Ovary (tissue), 9 donors: ENCODE measurements around the gene ITGAX. TPM values are rescaled to one million over a fixed set of nuclear protein-coding genes. Genes with fewer than 3 reads are reported as not detected.

Experiments
- DNase-seq, 5 donors: peaks; one replicate each; pipeline ENCODE4 v3.0.0-alpha.2; 2019 to 2020
- H3K27ac ChIP-seq, 2 donors: fragments of 200-600 bp; one replicate each; pipeline versions ENCODE4 v1.5.1 to v1.8.0; 2019 to 2022
- H3K27me3 ChIP-seq: fragments of 200-600 bp; one replicate; pipeline ENCODE4 v1.8.0; 2022
- H3K36me3 ChIP-seq: fragments of 200-600 bp; sonication (generic); one replicate; pipeline ENCODE4 v1.5.1; 2019
- H3K4me1 ChIP-seq: one replicate; pipeline ENCODE4 v1.8.1; 2013; ENCODE audit warnings: mild to moderate bottlenecking, moderate library complexity; ENCODE audit not compliant: insufficient read depth
- H3K4me3 ChIP-seq: fragments of 200-600 bp; sonication (generic); one replicate; pipeline ENCODE4 v1.5.1; 2017
- H3K9me3 ChIP-seq, 2 donors: fragments of 200-600 bp in 1 of 2; sonication (generic) in 1 of 2; one replicate each; pipeline versions ENCODE4 v1.5.1 to v1.8.1; 2013 to 2019; ENCODE audit warnings: mild to moderate bottlenecking in 1 of 2, moderate library complexity in 1 of 2
- EP300 ChIP-seq: sonication (generic); formaldehyde crosslinking; IDR thresholded peaks from one replicate; pipeline ENCODE4 v1.6.1; 2017; ENCODE audit warnings: antibody characterized with exemption
- POLR2A ChIP-seq: fragments of 450-650 bp; IDR thresholded peaks from one replicate; pipeline ENCODE4 v1.6.1; 2017; ENCODE audit warnings: antibody characterized with exemption, mild to moderate bottlenecking, moderate library complexity
- WGBS, 3 donors: extraction: QIAGEN DNeasy Blood & Tissue Kit in 1 of 3; methylation state at CpG; one replicate each; pipeline versions ENCODE4 v1.1.5 to v1.1.7; 2013 to 2017; 5-methylcytosine and 5-hydroxymethylcytosine counted together
- intact Hi-C, 4 donors: fragments of 100-400 bp; cut with DNase I; formaldehyde crosslinking; loops; one replicate each; pipeline versions ENCODE4 v1.11.0 to v1.15.1; 2022 to 2023
- polyA plus RNA-seq, 2 donors: library from polyadenylated mRNA; stranded (reverse); fragments of 200-250 nt in 1 of 2; fragments of 350-450 nt in 1 of 2; fragmentation: Illumina TruSeq in 1 of 2; extraction: RNeasy Lipid Tissue Mini Kit (QIAGEN cat#74804) in 1 of 2; gene quantifications; one replicate each; pipeline ENCODE4 v1.2.3, GENCODE V29; 2013 to 2014
- total RNA-seq, 7 donors: library from RNA; depleted of rRNA in 2 of 7; stranded (reverse); fragments of >200 nt in 2 of 7; fragmentation: NEBNext Ultra II Directional in 3 of 7; extraction: Animal tissue kit (Norgen Biotek cat#: 25700) in 3 of 7; gene quantifications; one replicate each; pipeline versions ENCODE4 v1.1.0 to v1.2.4, GENCODE V29; 2016 to 2023
- TF ChIP-seq, protein P1 (sequence below), 3 donors: fragments of 450-650 bp in 2 of 3; fragments of 200-600 bp in 1 of 3; IDR thresholded peaks; one replicate each; pipeline versions ENCODE4 v1.5.1 to v1.8.0; 2016 to 2022; ENCODE audit warnings: antibody characterized with exemption in 3 of 3, mild to moderate bottlenecking in 1 of 3
- donor health status: DM: no; HTN: no; CAD: no; lungs with moderate emphysema.
- donor health status: DM: no; HTN: no; CAD: no.
- donor health status: Bipolar disorder and iron deficiency.
- donor health status: DM: yes; HTN: yes; CAD: no.
- donor health status: DM: no; HTN: no; CAD: no.
- donor health status: DM: yes; HTN: yes; CAD: no.

ITGAX gene
- total and polyA plus RNA-seq, 9 donors, result 0.56 to 13.9 (median 2.0) TPM

DNA sequence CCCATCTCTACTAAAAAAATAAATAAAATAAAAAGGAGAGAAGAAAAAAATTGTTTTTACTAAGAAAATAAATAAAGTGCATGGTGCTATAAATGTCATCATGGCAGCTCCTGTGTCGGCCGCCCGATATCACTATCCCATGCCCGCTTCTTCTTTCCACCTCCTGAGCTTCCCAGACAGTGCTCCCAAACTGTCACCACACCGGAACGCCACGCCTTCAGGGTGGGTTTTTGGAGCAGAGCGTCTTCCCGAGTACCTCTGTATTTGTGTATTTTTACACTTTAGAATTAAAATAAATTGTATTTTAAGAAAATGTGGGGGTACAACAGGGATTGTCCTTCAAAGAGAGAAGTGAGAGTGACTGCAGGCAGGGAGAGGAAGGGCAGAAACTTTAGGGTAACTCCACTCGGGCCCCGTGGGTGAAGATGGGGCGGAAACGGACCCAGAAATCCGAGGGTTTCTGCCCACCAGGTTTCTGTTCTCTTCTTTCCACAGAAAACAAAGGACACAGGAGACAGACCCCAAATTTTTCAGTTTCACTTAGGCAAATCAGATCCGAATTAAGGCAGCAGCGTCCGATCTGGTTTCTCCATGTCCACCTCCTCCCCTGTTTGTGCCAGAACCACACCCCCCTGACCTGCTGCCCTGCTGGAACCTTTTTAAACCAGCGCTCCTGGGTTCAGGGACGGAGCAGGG lies 3.6 kb upstream of the ITGAX start:
- intact Hi-C loops, result no loop called here
- no peaks in the 10 kb centered on the region for H3K9me3 ChIP-seq
- TF ChIP-seq, protein P1, sequence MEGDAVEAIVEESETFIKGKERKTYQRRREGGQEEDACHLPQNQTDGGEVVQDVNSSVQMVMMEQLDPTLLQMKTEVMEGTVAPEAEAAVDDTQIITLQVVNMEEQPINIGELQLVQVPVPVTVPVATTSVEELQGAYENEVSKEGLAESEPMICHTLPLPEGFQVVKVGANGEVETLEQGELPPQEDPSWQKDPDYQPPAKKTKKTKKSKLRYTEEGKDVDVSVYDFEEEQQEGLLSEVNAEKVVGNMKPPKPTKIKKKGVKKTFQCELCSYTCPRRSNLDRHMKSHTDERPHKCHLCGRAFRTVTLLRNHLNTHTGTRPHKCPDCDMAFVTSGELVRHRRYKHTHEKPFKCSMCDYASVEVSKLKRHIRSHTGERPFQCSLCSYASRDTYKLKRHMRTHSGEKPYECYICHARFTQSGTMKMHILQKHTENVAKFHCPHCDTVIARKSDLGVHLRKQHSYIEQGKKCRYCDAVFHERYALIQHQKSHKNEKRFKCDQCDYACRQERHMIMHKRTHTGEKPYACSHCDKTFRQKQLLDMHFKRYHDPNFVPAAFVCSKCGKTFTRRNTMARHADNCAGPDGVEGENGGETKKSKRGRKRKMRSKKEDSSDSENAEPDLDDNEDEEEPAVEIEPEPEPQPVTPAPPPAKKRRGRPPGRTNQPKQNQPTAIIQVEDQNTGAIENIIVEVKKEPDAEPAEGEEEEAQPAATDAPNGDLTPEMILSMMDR (IDR thresholded peaks at IDR 0.05), result no peak
- TF ChIP-seq POLR2A, result no peak
- no peak for TF ChIP-seq EP300
- no peaks in the 10 kb centered on the region for H3K4me1 ChIP-seq
- no peaks in the 10 kb centered on the region for H3K27me3 ChIP-seq
- DNase-seq, result no peak
- no peaks in the 10 kb centered on the region for H3K36me3 ChIP-seq
- no peak overlapping the region for H3K4me3 ChIP-seq
- no peak overlapping the region for H3K27ac ChIP-seq
- WGBS, 3 donors, result 55 to 68% (median 64%) methylated on average over 19 of the region's 19 CpGs

GRCh38 chr16:31351942-31352325 lies 3.0 kb upstream of the ITGAX start:
- 34 to 36% (median 35%) methylated on average over 6 of the region's 6 CpGs for WGBS, 3 donors
- DNase-seq, result no peak
- no peaks in the 10 kb centered on the region for H3K4me1 ChIP-seq
- TF ChIP-seq POLR2A (no peak), EP300 (no peak)
- TF ChIP-seq, protein P1 (IDR thresholded peaks at IDR 0.05), result no peak
- intact Hi-C loops, result no loop called here
- H3K36me3 ChIP-seq, result no peaks in the 10 kb centered on the region
- no peaks in the 10 kb centered on the region for H3K27me3 ChIP-seq
- H3K27ac ChIP-seq, result no peak overlapping the region
- no peak overlapping the region for H3K4me3 ChIP-seq
- no peaks in the 10 kb centered on the region for H3K9me3 ChIP-seq

DNA sequence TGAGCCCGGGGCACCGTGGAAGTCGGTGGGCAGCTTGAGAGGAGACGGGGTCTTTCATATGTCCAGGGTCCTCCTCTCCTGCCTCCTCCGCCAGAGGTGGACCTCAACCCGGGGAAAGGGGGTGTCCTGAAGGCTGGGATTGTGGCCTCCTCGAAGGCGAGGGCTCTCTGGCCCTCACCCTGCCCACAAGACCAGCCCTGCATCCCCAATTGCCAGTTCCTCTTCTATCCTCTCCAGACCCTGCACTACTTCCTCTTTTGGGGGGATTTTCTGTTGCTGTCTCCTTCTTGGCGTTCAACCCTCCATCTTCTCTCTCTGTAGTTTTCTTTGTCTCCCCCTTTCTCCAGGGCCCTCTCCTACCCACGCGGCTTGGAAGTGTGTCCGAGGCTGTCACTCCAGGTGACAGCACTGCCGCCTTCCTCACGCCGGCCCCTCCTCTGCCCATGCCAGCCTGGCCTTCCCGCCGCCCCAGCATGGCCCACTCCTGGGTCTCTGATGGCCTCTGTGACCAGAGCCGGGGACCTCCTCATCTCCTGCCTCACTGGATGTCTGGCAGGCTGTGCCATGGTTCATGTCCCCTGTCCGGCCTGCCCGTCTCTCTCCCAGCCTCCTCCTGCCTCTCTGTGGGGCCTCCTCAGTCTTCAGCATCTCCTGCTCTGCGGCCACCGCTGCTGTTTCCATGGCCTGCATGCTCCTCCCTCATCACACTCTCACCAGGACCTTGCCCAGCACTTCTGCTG lies 2.4 kb upstream of the ITGAX start:
- 85 to 87% (median 85%) methylated on average over 22 of the region's 22 CpGs for WGBS, 3 donors
- Histone ChIP-seq H3K27ac (no peak overlapping the region), H3K4me3 (no peak overlapping the region), H3K36me3 (no peaks in the 10 kb centered on the region), H3K27me3 (no peaks in the 10 kb centered on the region), H3K4me1 (no peaks in the 10 kb centered on the region), H3K9me3 (no peaks in the 10 kb centered on the region)
- no peak for DNase-seq
- intact Hi-C loops, result no loop called here
- TF ChIP-seq POLR2A, result no peak
- TF ChIP-seq, protein P1 (IDR thresholded peaks at IDR 0.05), result no peak
- no peak for TF ChIP-seq EP300

- Histone ChIP-seq H3K27me3 (no peaks in the 10 kb centered on the region), H3K36me3 (no peaks in the 10 kb centered on the region), H3K4me1 (no peaks in the 10 kb centered on the region), H3K27ac (no peak overlapping the region), H3K9me3 (no peaks in the 10 kb centered on the region), H3K4me3 (no peak overlapping the region)
- DNase-seq, result no peak
- intact Hi-C loops, result no loop called here
- TF ChIP-seq EP300, result no peak
- WGBS, 3 donors, result 71 to 80% (median 74%) methylated on average over 14 of the region's 14 CpGs
Measured at GRCh38 chr16:31355431-31356100, 590 bp downstream of the ITGAX start.
